Lower lobe of right lung (tissue), 2 donors: ENCODE measurements around the gene DUSP9. TPM values are rescaled to one million over a fixed set of nuclear protein-coding genes. Genes with fewer than 3 reads are reported as not detected.

Experiments
- ATAC-seq, 2 donors: fragments of 200-7000 bp; cut with Tn5 transposase; one replicate each; pipeline ENCODE4 v1.9.1; 2020 to 2022; ENCODE audit warnings: mild to moderate bottlenecking in 2 of 2, moderate library complexity in 2 of 2
- DNase-seq: peaks from one replicate; pipeline ENCODE4 v3.0.0-alpha.2; 2020
- H3K27ac ChIP-seq: fragments of 200-600 bp; one replicate; pipeline ENCODE4 v1.8.0; 2022
- H3K27me3 ChIP-seq: fragments of 200-600 bp; one replicate; pipeline ENCODE4 v1.8.0; 2022; ENCODE audit warnings: low read depth
- H3K36me3 ChIP-seq: fragments of 200-600 bp; one replicate; pipeline ENCODE4 v1.8.0; 2022; ENCODE audit warnings: mild to moderate bottlenecking
- H3K4me1 ChIP-seq: fragments of 200-600 bp; one replicate; pipeline ENCODE4 v1.8.0; 2022
- H3K4me3 ChIP-seq: fragments of 200-600 bp; one replicate; pipeline ENCODE4 v1.8.0; 2022; ENCODE audit warnings: mild to moderate bottlenecking
- H3K9me3 ChIP-seq: fragments of 200-600 bp; one replicate; pipeline ENCODE4 v1.8.0; 2022
- intact Hi-C: fragments of 100-400 bp; cut with DNase I; formaldehyde crosslinking; loops from one replicate; pipeline ENCODE4 v1.11.0; 2022
- total RNA-seq: library from RNA; stranded (reverse); fragmentation: NEBNext Ultra II Directional; extraction: Animal tissue kit (Norgen Biotek cat#: 25700); gene quantifications from one replicate; pipeline ENCODE4 v1.2.1, GENCODE V29; 2021
- TF ChIP-seq, protein P1 (sequence below): fragments of 200-600 bp; IDR thresholded peaks from one replicate; pipeline ENCODE4 v1.8.0; 2022; ENCODE audit warnings: antibody characterized with exemption, mild to moderate bottlenecking
- donor health status: DM: no; HTN: yes; CAD: no; lungs with severe emphysema.

The DUSP9 gene
- total RNA-seq, 1 donor from 2014 or later, result not detected

DNA sequence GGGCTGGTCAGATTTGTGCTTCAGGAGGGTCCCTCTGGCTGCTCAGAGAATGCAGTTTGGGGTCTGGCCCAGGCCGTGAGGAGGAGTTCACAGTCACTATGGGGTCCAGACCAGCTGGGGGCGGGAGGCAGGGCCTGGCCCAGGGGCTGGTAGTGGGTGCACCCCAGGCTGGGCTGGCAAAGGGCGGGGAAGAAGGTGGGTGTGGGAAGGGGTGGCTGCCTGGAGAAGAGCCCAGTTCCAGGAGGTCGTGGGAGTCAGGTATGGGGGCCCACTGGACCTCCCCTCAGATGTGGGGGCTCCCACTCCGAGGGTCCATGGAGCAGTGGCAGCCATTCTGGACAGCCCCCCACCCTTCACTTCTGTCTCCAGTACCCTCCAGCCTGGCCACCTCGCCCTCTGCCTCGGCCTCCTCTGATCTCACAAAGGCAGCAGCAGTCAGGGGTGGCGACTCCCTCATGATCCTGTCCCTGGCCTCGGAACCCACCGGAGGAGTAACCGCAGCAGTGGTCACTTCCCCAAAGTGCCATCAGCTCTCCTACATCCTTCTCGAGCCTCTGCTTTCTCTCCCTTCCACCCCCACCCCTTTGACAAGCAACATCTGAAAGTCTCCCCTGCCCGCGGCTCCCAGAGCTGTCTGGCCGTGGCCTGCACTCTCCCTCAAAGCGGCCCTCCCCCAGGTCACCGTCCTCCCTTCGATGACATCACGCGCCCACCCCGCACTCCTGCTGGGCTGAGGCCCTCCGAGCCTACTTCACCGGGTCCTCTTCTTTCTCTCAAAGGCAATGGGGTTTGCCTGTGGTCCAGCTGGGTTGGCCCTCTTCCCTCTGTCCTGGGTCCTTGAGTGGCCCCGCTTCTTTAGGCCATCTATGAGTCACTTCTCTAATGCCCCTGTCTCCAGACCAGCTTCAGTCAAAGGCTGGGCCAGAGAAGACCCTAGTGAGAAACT, 39.0 kb downstream of the DUSP9 start:
- no peak overlapping the region for H3K27ac ChIP-seq
- H3K4me1 ChIP-seq, result no peaks in the 10 kb centered on the region
- no peaks in the 10 kb centered on the region for H3K36me3 ChIP-seq
- H3K27me3 ChIP-seq, result no peaks in the 10 kb centered on the region
- H3K4me3 ChIP-seq, result no peak overlapping the region
- no peak for DNase-seq
- no peak for ATAC-seq
- intact Hi-C loops, result no loop called here
- TF ChIP-seq, protein P1, sequence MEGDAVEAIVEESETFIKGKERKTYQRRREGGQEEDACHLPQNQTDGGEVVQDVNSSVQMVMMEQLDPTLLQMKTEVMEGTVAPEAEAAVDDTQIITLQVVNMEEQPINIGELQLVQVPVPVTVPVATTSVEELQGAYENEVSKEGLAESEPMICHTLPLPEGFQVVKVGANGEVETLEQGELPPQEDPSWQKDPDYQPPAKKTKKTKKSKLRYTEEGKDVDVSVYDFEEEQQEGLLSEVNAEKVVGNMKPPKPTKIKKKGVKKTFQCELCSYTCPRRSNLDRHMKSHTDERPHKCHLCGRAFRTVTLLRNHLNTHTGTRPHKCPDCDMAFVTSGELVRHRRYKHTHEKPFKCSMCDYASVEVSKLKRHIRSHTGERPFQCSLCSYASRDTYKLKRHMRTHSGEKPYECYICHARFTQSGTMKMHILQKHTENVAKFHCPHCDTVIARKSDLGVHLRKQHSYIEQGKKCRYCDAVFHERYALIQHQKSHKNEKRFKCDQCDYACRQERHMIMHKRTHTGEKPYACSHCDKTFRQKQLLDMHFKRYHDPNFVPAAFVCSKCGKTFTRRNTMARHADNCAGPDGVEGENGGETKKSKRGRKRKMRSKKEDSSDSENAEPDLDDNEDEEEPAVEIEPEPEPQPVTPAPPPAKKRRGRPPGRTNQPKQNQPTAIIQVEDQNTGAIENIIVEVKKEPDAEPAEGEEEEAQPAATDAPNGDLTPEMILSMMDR, result no peak
- H3K9me3 ChIP-seq, result no peaks in the 10 kb centered on the region

DNA sequence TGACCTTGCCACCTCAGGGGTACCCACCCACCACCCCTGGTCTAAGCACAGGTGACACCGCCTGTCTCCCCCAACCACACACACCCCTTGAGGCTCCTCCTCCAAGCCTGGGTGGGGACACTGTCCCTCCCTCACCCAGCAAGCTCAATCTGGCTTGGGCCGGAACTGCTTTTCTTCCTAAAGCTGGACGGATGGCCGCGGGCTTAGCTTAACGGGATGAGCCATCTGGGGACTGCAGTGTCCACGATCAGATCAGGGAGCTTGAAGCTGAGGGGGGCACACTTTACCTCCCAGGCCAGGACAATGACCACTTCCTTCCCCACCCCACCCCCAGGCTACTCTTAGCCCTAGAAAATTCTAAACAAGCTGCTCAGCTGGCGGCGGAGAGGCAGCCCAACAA, 39.7 kb downstream of the DUSP9 start:
- H3K27ac ChIP-seq, result no peak overlapping the region
- TF ChIP-seq, protein P1, result no peak
- no peak overlapping the region for H3K4me3 ChIP-seq
- DNase-seq (no peak), ATAC-seq (no peak)
- no peaks in the 10 kb centered on the region for H3K27me3 ChIP-seq
- intact Hi-C loops, result no loop called here
- H3K36me3 ChIP-seq, result no peaks in the 10 kb centered on the region
- H3K4me1 ChIP-seq, result no peaks in the 10 kb centered on the region
- no peaks in the 10 kb centered on the region for H3K9me3 ChIP-seq

DNA sequence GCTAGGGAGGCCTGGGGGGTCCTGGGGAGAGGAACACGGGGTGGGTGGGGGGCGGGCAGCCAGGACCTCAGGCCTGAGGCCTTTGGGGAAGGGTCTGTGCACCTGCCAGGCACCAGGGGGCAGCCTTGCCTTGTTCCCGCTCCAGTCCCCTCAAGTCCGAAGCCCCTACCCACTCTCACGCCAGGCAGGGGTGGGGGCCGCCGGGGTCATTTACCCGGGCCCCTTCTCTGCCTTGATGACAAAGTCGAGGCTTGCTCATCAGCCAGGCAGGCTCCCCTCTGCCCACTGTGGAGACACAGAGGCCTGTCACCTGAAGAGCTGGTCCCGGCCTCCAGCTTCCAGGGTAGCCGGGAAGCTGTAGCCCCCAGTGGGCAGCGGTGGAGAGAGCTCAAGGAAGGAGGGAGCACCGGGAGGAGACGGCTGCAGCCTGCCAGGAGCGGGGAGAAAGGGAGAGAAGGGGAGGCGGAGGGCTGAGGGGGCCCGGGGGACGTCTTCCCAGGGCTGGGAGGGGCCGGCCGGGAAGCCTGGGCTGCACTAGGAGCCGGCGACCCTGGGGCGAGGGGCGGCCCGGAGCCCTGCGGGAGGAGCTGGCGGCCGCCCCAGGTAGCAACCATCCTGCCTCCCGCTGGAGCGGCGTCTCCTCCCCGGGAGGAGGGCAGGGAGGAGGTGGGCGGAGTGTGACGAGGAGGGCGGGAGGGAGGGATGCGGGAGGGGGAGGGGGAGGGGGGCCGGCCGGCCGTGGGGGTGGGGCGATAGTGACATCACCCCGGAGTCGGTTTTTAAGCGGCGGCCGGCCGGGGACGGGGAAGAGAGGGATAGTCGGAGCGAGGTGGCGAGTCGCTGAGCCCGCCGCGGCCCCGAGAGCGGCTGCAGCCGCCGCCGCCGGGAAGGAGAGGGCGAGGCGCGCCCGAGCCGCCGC, 40.4 kb downstream of the DUSP9 start, which contains the start of gene SLC6A8:
TSS of gene SLC6A8 (plus strand) at position 806 of the 919 bp plus-strand sequence. CDS start 649 bp downstream, outside the sequence.
- intact Hi-C loops, result no loop called here
- DNase-seq (peak; percentile 65), ATAC-seq (peak; percentile 72 to 77)
- Histone ChIP-seq H3K4me1 (no peaks in the 10 kb centered on the region), H3K9me3 (no peaks in the 10 kb centered on the region), H3K27me3 (no peaks in the 10 kb centered on the region), H3K4me3 (peak within 1 kb of the TSS; percentile 30), H3K27ac (no peak within 1 kb of the TSS), H3K36me3 (no peaks in the 10 kb centered on the region)
- TF ChIP-seq, protein P1, result peak; percentile 30

DNA sequence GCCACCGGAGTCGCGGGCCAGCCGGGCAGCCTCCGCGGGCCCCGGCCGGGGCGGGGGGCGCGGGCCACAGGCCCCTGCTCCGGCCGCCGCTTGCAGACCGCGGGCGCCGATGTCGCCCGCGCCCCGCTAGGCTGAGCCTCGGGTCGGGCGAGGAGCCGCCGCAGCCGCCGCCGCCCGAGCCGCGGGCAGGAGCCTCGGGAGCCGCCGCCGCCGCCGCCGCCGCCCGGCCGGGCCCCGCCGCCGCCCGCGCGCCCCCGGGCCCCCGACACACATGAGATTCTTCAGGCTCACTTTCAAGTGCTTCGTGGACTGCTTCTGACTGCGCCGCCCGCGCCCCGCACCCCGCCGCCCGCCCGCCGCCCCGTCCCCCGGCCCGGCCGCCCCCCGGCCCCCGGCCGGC, 41.1 kb downstream of the DUSP9 start:
- Histone ChIP-seq H3K27ac (no peak overlapping the region), H3K4me3 (no peak overlapping the region)

DNA sequence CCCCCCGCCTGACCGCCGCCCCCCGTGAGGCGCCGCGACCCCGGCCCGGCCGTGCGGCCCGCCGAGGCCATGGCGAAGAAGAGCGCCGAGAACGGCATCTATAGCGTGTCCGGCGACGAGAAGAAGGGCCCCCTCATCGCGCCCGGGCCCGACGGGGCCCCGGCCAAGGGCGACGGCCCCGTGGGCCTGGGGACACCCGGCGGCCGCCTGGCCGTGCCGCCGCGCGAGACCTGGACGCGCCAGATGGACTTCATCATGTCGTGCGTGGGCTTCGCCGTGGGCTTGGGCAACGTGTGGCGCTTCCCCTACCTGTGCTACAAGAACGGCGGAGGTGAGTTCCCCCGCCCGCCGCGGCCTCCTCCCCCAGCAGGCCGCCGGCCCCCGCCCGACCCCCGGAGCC, 41.5 kb downstream of the DUSP9 start:
- TF ChIP-seq, protein P1, result no peak
- Histone ChIP-seq H3K4me3 (peak overlapping the region; percentile 23), H3K27me3 (no peaks in the 10 kb centered on the region), H3K27ac (no peak overlapping the region), H3K4me1 (no peaks in the 10 kb centered on the region), H3K36me3 (no peaks in the 10 kb centered on the region), H3K9me3 (no peaks in the 10 kb centered on the region)
- intact Hi-C loops, result no loop called here
- ATAC-seq, result no peak
- DNase-seq, result no peak

More for the DNA sequence above, 41.1 kb downstream of the DUSP9 start:
- Histone ChIP-seq H3K4me1 (no peaks in the 10 kb centered on the region), H3K9me3 (no peaks in the 10 kb centered on the region), H3K27me3 (no peaks in the 10 kb centered on the region), H3K36me3 (no peaks in the 10 kb centered on the region)
- TF ChIP-seq, protein P1, result no peak
- DNase-seq (no peak), ATAC-seq (no peak)
- intact Hi-C loops, result no loop called here
